ENCODE data around the gene SLIT2. TPM values are rescaled to one million over a fixed set of nuclear protein-coding genes. Genes with fewer than 3 reads are reported as not detected.

The SLIT2 gene
- total RNA-seq, 1 donor from 2014 or later = 19.1 TPM

DNA sequence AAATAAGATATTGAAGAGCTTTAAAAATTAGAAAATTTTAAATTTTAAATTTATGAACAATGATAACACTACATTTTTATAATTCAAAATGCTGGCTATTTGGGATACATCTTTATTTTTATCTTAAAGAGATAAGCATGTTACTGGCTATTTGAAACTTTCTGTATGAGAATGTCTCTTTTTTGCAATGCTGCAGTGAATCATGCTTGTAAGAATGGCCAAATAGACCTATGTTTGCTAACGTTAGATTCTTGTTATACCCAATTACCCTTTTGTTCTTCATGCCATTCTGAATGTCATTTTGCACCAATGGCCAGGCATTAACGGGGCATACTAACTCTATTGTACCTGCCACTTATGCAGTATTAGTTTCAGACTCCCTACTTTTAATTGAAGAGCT is 49.5 kb downstream of the SLIT2 start:
- DNase-seq (ENCODE audit: low spot score) = no peak
